SHP77 treated with DMSO at 0.1 percent for 48 hours (cell line): ENCODE results near the gene FAF1.

ENCODE experiments used
- DNase-seq: peaks from one replicate; lab custom pipeline; 2025; lab: John Stamatoyannopoulos, UW

The FAF1 gene

DNA sequence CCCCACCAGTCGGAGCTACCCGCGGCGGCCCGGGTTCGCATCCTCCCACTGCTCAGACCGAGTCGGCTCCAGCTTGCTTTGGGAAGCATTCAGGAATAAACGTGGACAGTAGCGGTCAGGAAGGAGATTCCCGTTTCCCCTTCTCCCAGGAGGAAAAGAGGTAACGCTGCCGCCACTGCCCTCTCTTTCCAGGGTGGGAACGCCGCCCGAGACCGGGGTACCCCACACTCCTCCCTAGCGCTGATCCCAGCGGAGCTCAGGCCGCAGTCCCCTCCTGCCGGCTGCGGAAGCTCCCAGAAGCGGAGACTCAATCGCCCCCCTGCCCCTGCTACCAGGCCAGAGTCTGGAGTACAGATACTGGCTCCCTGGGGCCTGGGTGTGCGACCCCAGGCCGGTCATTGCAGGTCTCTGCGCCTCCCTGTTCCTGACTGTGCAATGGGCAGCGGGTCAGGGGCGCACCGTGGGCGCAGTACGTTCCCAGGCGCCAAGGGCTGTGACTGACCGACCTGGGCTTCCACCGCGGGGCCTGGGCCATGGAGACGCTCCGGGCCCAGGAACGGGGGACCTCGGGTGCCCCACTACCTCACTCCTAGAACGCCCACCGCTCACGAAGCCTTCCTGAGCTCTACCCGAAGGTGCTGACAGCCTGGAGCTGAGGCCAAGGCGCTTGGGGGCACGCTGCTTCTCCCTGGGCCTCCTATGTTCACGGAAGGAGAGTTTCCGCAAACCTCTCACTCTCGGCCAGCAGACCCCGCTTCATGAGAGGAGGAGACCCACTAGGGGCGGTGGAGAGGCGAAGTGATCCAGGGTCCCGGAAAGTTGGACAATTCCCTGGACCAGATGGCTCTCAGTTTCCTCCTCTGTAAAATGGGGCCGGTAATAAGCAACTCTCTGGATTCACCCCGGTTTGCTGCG, 544.6 kb downstream of the FAF1 start:
- no peak for DNase-seq

DNA sequence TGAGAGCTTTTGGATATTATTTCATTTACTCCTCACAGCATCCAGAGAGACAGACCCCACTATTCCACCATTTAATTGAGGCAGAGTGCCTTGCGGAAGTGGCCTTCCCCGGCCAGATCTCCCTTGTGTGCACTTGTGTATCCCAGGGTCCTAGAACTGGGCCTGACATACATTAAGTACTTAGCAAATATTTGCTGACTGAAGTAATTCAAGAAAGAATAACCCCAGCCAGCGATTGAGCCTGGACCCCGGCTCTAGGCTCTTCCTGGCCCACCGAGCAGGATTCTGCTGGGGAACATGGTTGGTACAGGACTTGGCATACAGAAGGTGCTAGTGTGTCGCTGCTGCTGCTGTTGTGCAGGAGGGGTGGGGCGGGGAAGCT, 545.2 kb downstream of the FAF1 start:
- no peak for DNase-seq

DNA sequence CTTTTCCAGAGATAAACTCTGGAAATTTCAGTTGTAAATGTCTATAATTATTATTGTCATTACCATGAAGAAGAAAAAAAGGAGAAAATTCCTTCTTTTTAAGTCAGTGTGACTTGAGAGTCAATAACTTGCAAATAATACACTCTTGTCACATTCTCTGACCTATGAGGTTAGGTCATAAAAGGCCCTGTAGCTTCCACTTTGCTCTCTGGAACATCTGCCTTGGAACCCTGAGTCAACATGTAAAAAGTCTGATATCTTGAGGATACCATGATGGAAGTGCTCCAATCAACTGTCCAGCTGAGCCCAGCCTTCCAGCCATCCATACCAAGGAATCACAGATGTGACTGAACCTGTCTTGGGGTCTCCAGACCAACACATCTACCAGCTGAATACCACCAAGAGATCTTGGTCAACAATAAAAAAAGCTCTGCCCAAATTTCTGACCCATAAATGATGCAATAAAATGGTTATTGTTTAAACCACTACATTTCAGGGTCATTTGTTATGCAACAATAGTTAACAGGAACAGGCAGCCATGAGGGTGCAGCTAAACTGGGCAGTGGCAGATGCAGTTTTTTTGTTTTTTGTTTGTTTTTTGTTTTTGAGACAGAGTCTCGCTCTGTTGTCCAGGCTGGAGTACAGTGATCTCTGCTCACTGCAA, 547.1 kb downstream of the FAF1 start:
- no peak for DNase-seq

DNA sequence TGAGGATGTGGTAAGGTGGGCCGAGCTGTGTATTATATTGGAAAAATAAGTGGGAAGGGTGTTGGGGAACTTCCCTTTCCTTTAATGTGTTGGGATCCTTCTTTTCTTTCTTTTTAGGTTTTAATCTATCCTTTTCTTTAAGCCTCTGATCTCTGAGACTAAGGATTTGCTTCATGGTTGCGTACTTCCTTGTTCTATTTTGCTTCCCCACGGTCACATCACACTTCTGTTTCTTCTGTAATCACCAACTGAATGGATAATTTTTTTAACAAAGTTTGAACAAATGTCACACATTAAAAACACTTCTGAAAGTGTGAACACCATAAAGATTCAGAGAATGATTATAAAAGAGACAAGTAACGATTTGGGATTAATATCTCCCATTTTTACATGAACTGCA, 554.3 kb downstream of the FAF1 start:
- no peak for DNase-seq

DNA sequence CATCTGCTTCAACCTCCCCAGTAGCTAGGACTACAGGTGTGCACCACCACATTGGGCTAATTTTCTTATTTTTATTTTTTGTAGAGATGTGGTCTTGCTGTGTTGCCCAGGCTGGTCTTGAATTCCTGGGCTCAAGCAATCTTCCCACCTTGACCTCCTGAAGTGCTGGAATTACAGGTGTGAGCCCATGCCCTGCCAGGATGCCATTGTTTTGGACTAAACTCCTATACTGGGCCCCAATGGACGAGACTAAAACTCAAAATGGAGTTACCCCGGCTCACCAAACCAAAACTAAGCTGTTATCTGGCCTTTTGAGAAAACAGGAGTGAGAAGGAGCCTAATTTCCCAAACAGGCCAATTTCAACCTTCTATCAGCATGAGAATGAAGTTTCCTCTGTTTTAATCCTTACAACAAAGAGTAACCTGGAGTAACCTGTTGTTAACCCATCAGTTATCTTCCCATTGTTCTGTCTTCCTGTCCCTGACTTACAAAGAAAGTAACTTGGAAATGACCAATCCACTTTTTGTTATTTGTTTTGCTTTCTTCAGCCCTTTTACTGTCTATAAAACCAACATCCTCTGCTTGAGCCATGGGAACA, 566.4 kb downstream of the FAF1 start:
- DNase-seq = no peak
